GM12878 (cell line): ENCODE results near the gene ELAVL2. TPM values are rescaled to one million over a fixed set of nuclear protein-coding genes. Genes with fewer than 3 reads are reported as not detected.

Experiments used
- ATAC-seq: fragments of 200-7000 bp; cut with Tn5 transposase; 3 replicates; pipeline ENCODE4 v1.9.1; 2020; ENCODE audit warnings: mild to moderate bottlenecking, moderate library complexity
- BruUV-seq: library from RNA; stranded (reverse); fragments of 400-500 nt; replicated peaks from 2 replicates; lab custom pipeline; 2021; lab: Mats Ljungman, UMichigan
- CTCF ChIA-PET: fragments of 300-600 bp; sonication (Branson Sonifier 250); formaldehyde crosslinking; extraction: SDS; loops from one replicate; lab custom pipeline; 2021; ENCODE audit warnings: inconsistent platforms; lab: Yijun Ruan, JAX
- POLR2A ChIA-PET: fragments of 350-600 bp; formaldehyde crosslinking; extraction: SDS; loops from one replicate; lab custom pipeline; 2021; ENCODE audit warnings: inconsistent platforms; lab: Charles Lee
- RAD21 ChIA-PET: fragments of 300-600 bp; sonication (Branson Sonifier 250); formaldehyde crosslinking; loops from one replicate; lab custom pipeline; 2023; ENCODE audit warnings: antibody characterized with exemption; ENCODE audit not compliant: unreplicated experiment; lab: Charles Lee
- SMC1A ChIA-PET: fragments of 300-600 bp; sonication (Branson Sonifier 250); formaldehyde crosslinking; loops from one replicate; lab custom pipeline; 2023; ENCODE audit not compliant: unreplicated experiment, uncharacterized antibody; lab: Charles Lee
- DNase-seq: peaks from one replicate; pipeline ENCODE4 v3.0.0-alpha.2; 2011; ENCODE audit warnings: low read depth, low spot score
- FAIRE-seq: peaks from 3 replicates; lab custom pipeline; 2011; peaks lifted over from hg19 to GRCh38; lab: Jason Lieb, UNC
- H2AFZ ChIP-seq: 2 replicates; pipeline ENCODE4 v1.6.0; 2011; ENCODE audit warnings: low read depth, low read length, control low read depth; ENCODE audit not compliant: control insufficient read depth
- H3K27ac ChIP-seq: 2 replicates; pipeline ENCODE4 v1.5.1; 2011; ENCODE audit warnings: control low read depth; ENCODE audit not compliant: control insufficient read depth, insufficient read depth
- H3K27me3 ChIP-seq, 2 experiments: replicated peaks in 1 of 2; 2 replicates each; pipeline versions ENCODE4 v1.6.0 to v1.6.1; 2011; ENCODE audit warnings: low read length in 1 of 2; ENCODE audit not compliant: control insufficient read depth in 2 of 2, insufficient read depth in 2 of 2
- H3K36me3 ChIP-seq, 2 experiments: 2 replicates each; pipeline ENCODE4 v1.5.1; 2011; ENCODE audit warnings: low read length in 1 of 2; ENCODE audit not compliant: control insufficient read depth in 2 of 2, insufficient read depth in 2 of 2
- H3K4me1 ChIP-seq: 2 replicates; pipeline ENCODE4 v1.6.1; 2011; ENCODE audit warnings: mild to moderate bottlenecking, low read length, moderate library complexity, mixed read lengths; ENCODE audit not compliant: control insufficient read depth, insufficient read depth
- H3K4me2 ChIP-seq: 2 replicates; pipeline ENCODE4 v1.6.0; 2011; ENCODE audit warnings: control low read depth; ENCODE audit not compliant: control insufficient read depth, insufficient read depth
- H3K4me3 ChIP-seq: fragments of 200-600 bp; sonication (generic); 2 replicates; pipeline ENCODE4 v1.5.1; 2016
- H3K79me2 ChIP-seq: 2 replicates; pipeline ENCODE4 v1.6.0; 2011; ENCODE audit warnings: low read length; ENCODE audit not compliant: control insufficient read depth, insufficient read depth
- H3K9ac ChIP-seq: 2 replicates; pipeline ENCODE4 v1.8.0; 2011; ENCODE audit warnings: low read length, control low read depth, mixed read lengths; ENCODE audit not compliant: control insufficient read depth, insufficient read depth
- H3K9me3 ChIP-seq: replicated peaks from 3 replicates; pipeline ENCODE4 v1.5.1; 2011; ENCODE audit warnings: mild to moderate bottlenecking, low read length; ENCODE audit not compliant: control insufficient read depth, insufficient read depth
- H4K20me1 ChIP-seq: 2 replicates; pipeline ENCODE4 v1.6.0; 2011; ENCODE audit not compliant: control insufficient read depth, insufficient read depth
- ATF3 ChIP-seq: IDR thresholded peaks from 2 replicates; pipeline ENCODE4 v1.6.1; 2011; ENCODE audit warnings: low read depth, mild to moderate bottlenecking, low read length, moderate library complexity, borderline replicate concordance; ENCODE audit errors: extremely low read depth
- BCLAF1 ChIP-seq: fragments of 450-650 bp; IDR thresholded peaks from 2 replicates; pipeline ENCODE4 v1.6.1; 2017; ENCODE audit warnings: antibody characterized with exemption, mild to moderate bottlenecking, moderate library complexity
- BMI1 ChIP-seq: fragments of 450-650 bp; IDR thresholded peaks from 2 replicates; pipeline ENCODE4 v1.6.1; 2016; ENCODE audit warnings: mild to moderate bottlenecking, moderate library complexity, borderline replicate concordance
- CBFB ChIP-seq: IDR thresholded peaks from 2 replicates; pipeline ENCODE4 v1.6.1; 2016; ENCODE audit warnings: antibody characterized with exemption, low read depth
- CBX3 ChIP-seq: fragments of 200-600 bp; sonication (generic); IDR thresholded peaks from 2 replicates; pipeline ENCODE4 v1.6.1; 2016; ENCODE audit warnings: low read depth, borderline replicate concordance
- CHD1 ChIP-seq: IDR thresholded peaks from 2 replicates; pipeline ENCODE4 v1.6.1; 2012; ENCODE audit warnings: low read depth, low read length, improper control_type of control experiment
- HDAC6 ChIP-seq: fragments of 200-600 bp; sonication (generic); IDR thresholded peaks from one replicate; pipeline ENCODE4 v1.8.0; 2017; ENCODE audit warnings: antibody characterized with exemption; ENCODE audit not compliant: unreplicated experiment
- KLF5 ChIP-seq: fragments of 450-650 bp; IDR thresholded peaks from 2 replicates; pipeline ENCODE4 v1.6.1; 2014; ENCODE audit warnings: mild to moderate bottlenecking; ENCODE audit not compliant: partially characterized antibody
- MYC ChIP-seq: IDR thresholded peaks from 2 replicates; pipeline ENCODE4 v1.6.1; 2011; ENCODE audit warnings: mild to moderate bottlenecking, low read length, moderate library complexity, inconsistent platforms; ENCODE audit not compliant: insufficient read depth, insufficient replicate concordance, insufficient read length, severe bottlenecking
- NFYA ChIP-seq: IDR thresholded peaks from 2 replicates; pipeline ENCODE4 v1.6.1; 2011; ENCODE audit warnings: low read depth, mild to moderate bottlenecking, low read length, improper control_type of control experiment, borderline replicate concordance
- RAD51 ChIP-seq: fragments of 450-650 bp; IDR thresholded peaks from 2 replicates; pipeline ENCODE4 v1.6.1; 2016; ENCODE audit warnings: moderate library complexity, mild to moderate bottlenecking, inconsistent platforms
- RELB ChIP-seq: fragments of 450-650 bp; IDR thresholded peaks from 2 replicates; pipeline ENCODE4 v1.6.1; 2017; ENCODE audit warnings: low read depth, mild to moderate bottlenecking, moderate library complexity
- SIN3A ChIP-seq: IDR thresholded peaks from 2 replicates; pipeline ENCODE4 v1.6.1; 2012; ENCODE audit warnings: low read depth, low read length, improper control_type of control experiment
- SMAD1 ChIP-seq: fragments of 450-650 bp; IDR thresholded peaks from 2 replicates; pipeline ENCODE4 v1.6.1; 2018; ENCODE audit warnings: mild to moderate bottlenecking, low read depth; ENCODE audit not compliant: partially characterized antibody
- SPI1 ChIP-seq: IDR thresholded peaks from 2 replicates; pipeline ENCODE4 v1.6.1; 2011; ENCODE audit warnings: low read depth, mild to moderate bottlenecking, low read length, moderate library complexity, borderline replicate concordance; ENCODE audit not compliant: insufficient read depth
- SRF ChIP-seq, 2 experiments: IDR thresholded peaks; 2 replicates each; pipeline ENCODE4 v1.6.1; 2011; ENCODE audit warnings: low read depth in 2 of 2, low read length in 2 of 2, mild to moderate bottlenecking in 1 of 2, moderate library complexity in 1 of 2
- WRNIP1 ChIP-seq: IDR thresholded peaks from 2 replicates; pipeline ENCODE4 v1.6.1; 2011; ENCODE audit warnings: low read depth, low read length, improper control_type of control experiment, borderline replicate concordance
- ZNF207 ChIP-seq: fragments of 450-650 bp; IDR thresholded peaks from 2 replicates; pipeline ENCODE4 v1.6.1; 2014; ENCODE audit warnings: antibody characterized with exemption, mild to moderate bottlenecking, borderline replicate concordance
- ZNF622 ChIP-seq: fragments of 450-650 bp; IDR thresholded peaks from 2 replicates; pipeline ENCODE4 v1.6.1; 2017; ENCODE audit warnings: mild to moderate bottlenecking, inconsistent platforms
- ZZZ3 ChIP-seq: IDR thresholded peaks from 2 replicates; pipeline ENCODE4 v1.6.1; 2011; ENCODE audit warnings: low read depth; ENCODE audit not compliant: control insufficient read depth, insufficient read length
- WGBS: methylation state at CpG from one replicate; pipeline ENCODE4 v1.1.6; 2016; ENCODE audit warnings: low lambda C conversion rate; ENCODE audit not compliant: insufficient replicate concordance, insufficient coverage; ENCODE audit errors: missing lambda C conversion rate; 5-methylcytosine and 5-hydroxymethylcytosine counted together
- in situ Hi-C: fragments of 300-500 bp; cut with MboI; formaldehyde crosslinking; loops from 9 replicates; pipeline ENCODE4 v1.14.3; 2018; ENCODE audit warnings: mixed read lengths
- intact Hi-C: fragments of 100-400 bp; cut with micrococcal nuclease; formaldehyde crosslinking; loops from one replicate; pipeline ENCODE4 v1.14.2; 2022; ENCODE audit not compliant: unreplicated experiment
- polyA plus RNA-seq, 11 experiments: library from polyadenylated mRNA; depleted of rRNA in 4 of 11; unstranded in 6 of 11; stranded (reverse) in 5 of 11; fragments of >200 nt; fragmentation: Nextera tagmentation in 4 of 11; fragmentation: Illumina TruSeq in 1 of 11; extraction: Ambion mirVana in 4 of 11; extraction: Trizol in 1 of 11; gene quantifications; 1 replicate in 1 of 11; 2 replicates in 10 of 11; pipeline versions ENCODE4 v1.2.1 to v1.2.3, GENCODE V29; 2011 to 2016; ENCODE audit warnings: inconsistent platforms in 2 of 11, missing spikeins in 2 of 11, low read depth in 1 of 11
- total RNA-seq, 4 experiments: library from RNA; depleted of rRNA in 3 of 4; stranded (reverse); fragments of >200 nt in 3 of 4; fragmentation: Illumina TruSeq in 1 of 4; extraction: Trizol in 1 of 4; gene quantifications; 2 replicates each; pipeline versions ENCODE4 v1.2.1 to v1.2.3, GENCODE V29; 2013 to 2021

Gene ELAVL2
- total and polyA plus RNA-seq, 10 of the 15 experiments (the other 5 are each of a cell fraction or from before 2014, with no cell fraction given) = 0.24 to 2.6 (median 0.76) TPM

- no peak overlapping the region for H3K4me2 ChIP-seq
Observed at GRCh38 chr9:23779220-23779619, 46.8 kb downstream of the ELAVL2 start.

More at GRCh38 chr9:23779220-23779619, 46.8 kb downstream of the ELAVL2 start:
- Histone ChIP-seq H3K4me1 (no peaks in the 10 kb centered on the region), H3K4me3 (no peak overlapping the region), H3K27me3 (no peaks in the 10 kb centered on the region), H3K27ac (no peak overlapping the region), H3K79me2 (no peaks in the 10 kb centered on the region), H4K20me1 (no peaks in the 10 kb centered on the region), H3K36me3 (no peaks in the 10 kb centered on the region), H2AFZ (no peak overlapping the region), H3K9ac (no peak overlapping the region), H3K9me3 (no peaks in the 10 kb centered on the region)
- intact Hi-C loops (no loop called here), in situ Hi-C loops (no loop called here)
- CTCF ChIA-PET = interaction anchor here (0.6 to 1.6 kb wide), 3 partner anchors 9 to 920 kb away, joined by 3 to 4 read pairs (median 3); no protein-coding TSS in a partner anchor
- FAIRE-seq = no peak
- no peak for ATAC-seq
- TF ChIP-seq MYC (no peak), BMI1 (no peak), SRF (IDR thresholded peaks at IDR 0.05; ENCODE audit: low read depth in 2 of 2, low read length in 2 of 2) (no peak), ZNF207 (no peak), ZNF622 (no peak), SMAD1 (no peak), NFYA (no peak), CBFB (no peak), ZZZ3 (no peak), BCLAF1 (no peak), CBX3 (no peak), WRNIP1 (no peak), ATF3 (no peak), HDAC6 (no peak), SIN3A (no peak), CHD1 (no peak), RAD51 (no peak), RELB (no peak), KLF5 (no peak), SPI1 (no peak)
- SMC1A ChIA-PET = interaction anchor here (1.1 to 2.2 kb wide), 4 partner anchors 10 to 57 kb away, joined by 3 to 9 read pairs (median 4); no protein-coding TSS in a partner anchor
- POLR2A ChIA-PET = interaction anchor here (1.4 kb wide), 1 partner anchor 40 kb away, joined by 3 read pairs; no protein-coding TSS in a partner anchor
- DNase-seq = no peak
- 0% methylated on average over 2 of the region's 2 CpGs for WGBS
- RAD21 ChIA-PET = interaction anchor here (0.5 kb wide), 1 partner anchor 52 kb away, joined by 3 read pairs; no protein-coding TSS in a partner anchor
- BruUV-seq = no TSS peak
